GM18502 (cell line): ENCODE measurements around the gene SLC4A3.
"Not testable (repeated sequence)": the region's sequence is repeated elsewhere in the genome, so short reads cannot be mapped to it uniquely, and the experiment has no call there.

Source experiments
- ATAC-seq: cut with Tn5 transposase; IDR thresholded peaks from one replicate; pipeline ENCODE4 v1.9.1; 2021; ENCODE audit warnings: mild to moderate bottlenecking; ENCODE audit not compliant: unreplicated experiment, poor library complexity

SLC4A3 gene

DNA sequence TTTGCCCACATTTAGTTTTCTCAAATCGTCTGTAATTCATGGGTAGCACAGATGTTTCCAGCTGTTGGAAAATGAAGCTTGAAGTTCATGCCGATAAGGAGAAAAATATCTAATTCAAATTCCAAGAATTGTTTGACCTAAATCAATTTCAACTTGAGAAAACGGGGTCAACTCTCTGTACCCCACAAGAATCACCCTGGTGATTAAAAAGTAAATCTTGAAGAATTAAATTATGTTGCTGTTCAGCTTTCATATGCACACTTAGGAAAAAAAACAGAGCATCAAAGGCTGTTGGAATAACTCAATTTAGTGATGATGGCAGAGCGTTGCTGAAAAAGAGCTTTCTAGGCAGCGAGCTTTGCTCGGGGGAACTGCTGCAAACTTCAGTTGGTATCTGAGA lies 43.0 kb downstream of the SLC4A3 start:
- ATAC-seq, result no peak

DNA sequence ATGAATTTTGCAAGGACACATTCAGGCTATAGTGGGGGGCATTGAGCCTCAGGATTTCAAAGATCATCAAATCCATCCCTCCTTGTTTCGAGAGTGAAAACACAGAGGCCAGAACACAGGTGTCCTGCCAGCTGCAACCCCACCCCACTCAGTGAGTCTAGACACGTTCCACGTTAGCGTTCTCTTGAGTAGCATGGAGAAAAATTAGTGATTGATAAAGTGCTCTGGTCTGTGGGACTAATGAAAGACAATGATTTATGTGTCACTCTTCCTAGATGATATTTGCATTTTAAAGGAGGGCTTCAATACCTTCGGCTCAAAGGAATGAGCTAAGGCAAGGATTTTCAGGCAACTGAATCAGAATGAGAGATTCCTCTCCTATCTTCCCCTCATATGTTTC lies 43.8 kb downstream of the SLC4A3 start:
- ATAC-seq, result no peak

DNA sequence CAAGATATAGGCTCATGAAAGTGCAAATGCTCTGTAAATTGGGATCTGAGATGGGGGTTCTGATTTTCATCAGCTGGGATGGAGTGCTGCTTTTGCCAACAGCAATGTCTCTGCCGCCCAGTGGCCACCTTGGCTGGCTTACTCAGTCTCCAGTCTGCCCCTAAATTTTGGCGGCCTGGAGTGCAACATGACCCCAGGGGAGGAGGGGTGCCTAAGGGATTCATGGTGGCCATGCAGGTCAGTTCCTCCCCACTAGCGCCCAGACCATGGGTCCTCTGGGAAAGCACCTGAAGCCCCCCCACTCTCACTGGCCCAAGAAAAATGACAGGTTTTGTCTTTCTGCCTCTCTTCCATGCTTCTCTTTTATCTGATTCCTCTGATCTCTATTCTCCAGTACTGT lies 45.0 kb downstream of the SLC4A3 start:
- no peak for ATAC-seq

DNA sequence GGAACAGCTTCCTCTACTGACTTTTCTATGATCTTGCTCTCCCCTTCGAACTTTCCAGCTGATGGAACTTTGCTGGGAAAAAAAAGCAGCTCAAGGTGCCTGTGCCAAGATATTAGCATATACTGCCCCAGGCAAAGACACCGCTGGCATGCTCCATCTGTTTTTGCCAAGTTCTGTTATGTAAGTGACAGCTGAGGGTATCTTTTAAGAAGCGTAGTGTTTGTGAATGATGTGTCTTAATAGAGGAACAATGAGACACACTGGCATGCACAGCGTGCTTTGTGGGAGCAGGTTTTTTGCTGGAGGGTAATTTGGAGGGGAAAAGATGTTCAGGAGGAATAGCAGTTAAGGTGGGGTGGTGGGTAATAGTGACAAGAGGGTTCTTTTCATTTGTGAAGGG lies 47.8 kb downstream of the SLC4A3 start:
- no peak for ATAC-seq

DNA sequence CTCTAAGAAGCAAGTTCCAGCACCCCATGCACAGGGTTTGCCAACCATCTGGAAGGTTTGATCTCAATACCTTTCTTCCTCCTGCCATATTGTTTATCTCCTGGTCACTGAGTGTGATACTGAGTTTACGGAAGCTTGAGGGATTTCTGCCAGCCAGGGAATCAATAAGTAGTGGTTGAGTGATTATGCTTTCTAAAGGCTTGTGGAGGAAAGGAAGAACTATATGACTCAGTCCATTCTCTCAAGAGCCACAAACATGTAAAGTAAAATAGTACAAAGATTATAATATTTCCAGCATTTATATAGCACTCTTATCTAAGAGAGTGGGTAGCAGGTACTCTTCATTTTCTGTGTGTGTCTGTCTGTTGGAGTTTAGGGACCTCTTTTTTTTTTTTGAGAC lies 49.2 kb downstream of the SLC4A3 start:
- ATAC-seq, result no peak

DNA sequence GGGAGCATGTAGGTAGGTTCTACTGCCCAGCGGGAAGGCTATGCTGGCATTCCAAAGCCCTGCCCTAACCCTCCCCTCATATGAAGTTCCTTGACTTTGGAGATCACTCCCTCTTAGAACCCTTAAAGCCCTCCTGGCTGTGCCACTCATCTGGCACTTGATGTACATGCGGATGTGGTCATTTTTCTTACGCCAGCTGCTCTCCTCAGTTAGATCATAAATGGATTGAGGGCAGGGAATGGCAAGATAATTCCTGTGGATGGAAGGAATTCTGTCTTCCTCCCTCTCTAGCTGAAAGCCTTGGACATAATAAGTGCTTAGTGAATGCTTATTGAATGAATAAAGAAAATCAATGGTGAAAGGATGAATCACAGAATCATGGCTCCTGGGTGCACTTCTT lies 51.6 kb downstream of the SLC4A3 start:
- no peak for ATAC-seq

DNA sequence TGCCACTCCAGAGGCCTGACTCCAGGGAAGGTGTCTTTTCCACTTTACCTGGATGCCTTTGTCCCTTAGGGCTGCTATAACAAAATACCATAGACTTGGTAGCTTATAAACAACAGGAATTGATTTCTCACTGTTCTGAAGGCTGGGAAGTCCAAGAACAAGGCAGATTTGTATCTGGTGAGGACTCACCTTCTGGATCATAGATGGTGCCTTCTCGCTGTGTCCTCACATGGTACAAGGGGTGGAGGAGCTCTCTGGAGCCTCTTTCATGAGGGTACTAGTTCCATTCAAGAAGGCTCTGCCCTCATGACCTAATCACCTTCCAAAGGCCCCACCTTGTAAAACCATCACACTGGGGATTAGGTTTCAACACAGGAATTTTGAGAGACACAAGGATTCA lies 52.1 kb downstream of the SLC4A3 start:
- no peak for ATAC-seq

DNA sequence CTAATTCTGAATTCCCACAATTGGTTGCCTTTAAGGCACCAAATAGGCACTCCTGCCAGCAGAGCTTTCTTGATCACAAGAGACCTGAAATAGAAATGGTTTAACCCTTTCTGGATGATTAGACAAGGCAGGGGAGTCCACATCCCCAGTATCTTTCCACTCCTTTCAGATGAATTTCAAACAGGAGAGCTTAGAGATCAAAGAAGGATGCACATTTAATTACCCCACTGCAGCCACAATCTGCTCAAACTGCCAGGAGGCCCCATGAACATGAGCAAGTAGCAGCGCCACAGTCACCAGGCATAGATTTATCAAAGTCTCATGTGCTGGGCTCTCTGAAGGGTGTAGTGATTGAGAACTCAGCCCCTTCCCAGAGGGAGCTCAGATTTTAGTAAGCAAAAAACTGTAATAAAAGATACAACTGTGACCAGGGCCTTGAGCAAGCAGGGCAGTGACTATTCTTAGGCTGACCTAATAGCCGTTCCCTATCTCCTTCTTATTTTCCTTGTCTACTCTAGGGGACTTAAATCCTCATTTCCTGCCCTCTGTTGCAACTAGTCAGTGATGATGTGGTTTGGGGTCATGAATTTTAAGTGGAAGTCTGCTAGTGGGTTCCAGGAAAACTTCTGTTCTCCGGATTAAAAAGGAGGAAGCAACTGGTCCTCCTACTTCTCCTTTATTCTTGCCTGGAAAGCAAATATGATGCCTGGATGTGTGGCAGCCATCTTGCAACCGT lies 53.7 kb downstream of the SLC4A3 start:
- ATAC-seq, result no peak

DNA sequence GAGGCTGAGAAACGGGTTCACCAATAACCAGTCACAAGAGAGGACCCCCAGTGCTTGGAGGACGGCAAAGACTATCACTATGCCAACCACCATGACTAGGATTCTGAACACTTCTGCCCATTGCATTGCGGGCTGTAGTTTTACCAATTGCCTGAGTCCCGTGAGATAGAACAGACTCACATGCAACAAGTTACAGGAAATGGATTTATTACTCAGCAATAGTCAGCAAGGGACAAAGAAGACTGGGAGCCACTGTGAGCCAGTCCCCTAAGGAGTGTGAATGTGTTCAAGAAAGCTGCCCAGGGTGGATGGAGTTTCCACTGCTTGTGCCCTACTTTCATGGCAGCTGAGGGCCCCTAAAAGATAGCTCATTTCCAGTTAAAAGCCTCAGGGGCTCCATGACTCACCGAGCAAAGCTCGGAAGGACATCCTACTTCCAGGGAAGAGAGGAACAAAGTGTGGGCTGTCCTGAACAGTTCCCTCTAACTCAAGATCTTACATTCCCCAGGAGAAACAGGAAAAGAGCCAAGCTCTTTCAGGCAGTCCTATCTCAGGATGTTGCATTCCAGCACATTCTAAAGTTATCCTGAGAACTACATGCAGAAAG lies 54.4 kb downstream of the SLC4A3 start:
- no peak for ATAC-seq

DNA sequence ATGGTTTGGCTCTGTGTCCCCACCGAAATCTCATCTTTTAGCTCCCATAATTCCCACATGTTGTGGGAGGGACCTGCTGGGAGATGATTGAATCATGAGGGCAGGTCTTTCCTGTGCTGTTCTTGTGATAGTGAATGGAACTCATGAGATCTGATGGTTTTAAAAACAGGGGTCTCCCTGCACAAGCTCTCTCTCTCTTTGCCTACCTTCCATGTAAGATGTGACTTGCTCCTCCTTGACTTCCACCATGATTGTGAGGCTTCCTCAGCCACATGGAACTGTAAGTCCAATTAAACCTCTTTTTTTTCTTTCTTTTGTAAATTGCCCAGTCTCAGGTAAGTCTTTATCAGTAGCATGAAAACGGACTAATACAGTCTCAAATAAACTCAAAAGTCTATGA lies 56.0 kb downstream of the SLC4A3 start:
- ATAC-seq, result not testable (repeated sequence)

DNA sequence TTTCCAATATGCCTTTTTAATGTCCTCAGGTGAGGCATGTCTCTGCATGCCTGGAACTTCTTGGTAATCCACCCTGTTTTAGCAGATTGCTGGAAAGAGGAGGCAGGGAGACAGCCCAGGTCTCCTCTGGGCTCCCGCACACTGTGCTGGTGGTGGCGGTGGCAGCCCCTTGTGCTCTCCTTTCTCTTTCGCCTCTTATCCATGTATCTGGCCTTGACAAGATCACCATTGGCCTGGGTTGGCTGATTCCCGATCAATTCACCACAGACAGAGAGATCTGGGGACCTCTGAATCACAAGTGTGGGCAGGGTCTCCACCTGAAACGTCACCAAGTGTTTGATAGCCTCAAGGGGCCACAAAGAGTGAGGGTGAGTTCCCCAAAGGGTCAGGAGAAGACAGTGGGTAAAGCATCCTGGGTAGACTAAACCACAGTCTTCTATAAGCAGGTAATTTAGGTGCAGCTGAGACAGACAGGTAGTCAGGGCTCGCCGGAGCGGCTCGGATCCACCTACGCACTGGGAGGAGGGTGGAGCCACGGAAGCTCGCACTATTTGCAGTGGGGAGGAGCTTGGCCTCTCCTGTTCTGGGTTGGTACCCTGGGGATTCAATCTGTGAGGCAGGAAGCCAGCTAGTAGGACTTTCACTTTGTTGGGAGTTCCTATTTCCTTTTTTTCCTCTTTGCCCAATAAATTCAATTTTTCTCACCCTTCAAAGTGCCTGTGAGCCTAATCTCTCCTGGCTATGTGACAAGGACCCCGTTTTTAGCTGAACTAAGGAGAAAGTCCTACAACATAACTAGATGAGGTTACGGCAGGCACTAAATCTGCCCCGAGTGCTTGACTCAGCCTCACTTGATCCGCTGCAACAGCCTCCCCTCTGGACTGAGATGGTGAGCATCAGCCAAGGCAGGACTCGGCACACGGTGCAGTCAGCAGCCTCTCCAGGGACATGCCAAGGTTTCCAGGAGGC lies 57.6 kb downstream of the SLC4A3 start:
- ATAC-seq, result peak; percentile 99

DNA sequence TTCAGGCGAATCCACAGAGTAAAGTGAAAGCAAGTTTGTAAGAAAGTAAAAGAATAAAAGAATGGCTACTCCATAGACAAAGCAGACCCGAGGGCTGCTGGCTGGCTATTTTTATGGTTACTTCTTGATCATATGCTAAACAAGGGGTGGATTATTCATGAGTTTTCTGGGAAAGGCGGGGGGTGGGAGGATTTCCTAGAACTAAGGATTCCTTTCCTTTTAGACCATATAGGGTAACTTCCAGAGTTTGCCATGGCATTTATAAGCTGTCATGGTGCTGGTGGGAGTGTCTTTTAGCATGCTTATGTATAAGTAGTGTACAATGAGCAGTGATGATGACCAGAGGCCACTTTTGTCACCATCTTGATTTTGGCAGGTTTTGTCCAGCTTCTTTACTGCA lies 59.8 kb downstream of the SLC4A3 start:
- no peak for ATAC-seq

DNA sequence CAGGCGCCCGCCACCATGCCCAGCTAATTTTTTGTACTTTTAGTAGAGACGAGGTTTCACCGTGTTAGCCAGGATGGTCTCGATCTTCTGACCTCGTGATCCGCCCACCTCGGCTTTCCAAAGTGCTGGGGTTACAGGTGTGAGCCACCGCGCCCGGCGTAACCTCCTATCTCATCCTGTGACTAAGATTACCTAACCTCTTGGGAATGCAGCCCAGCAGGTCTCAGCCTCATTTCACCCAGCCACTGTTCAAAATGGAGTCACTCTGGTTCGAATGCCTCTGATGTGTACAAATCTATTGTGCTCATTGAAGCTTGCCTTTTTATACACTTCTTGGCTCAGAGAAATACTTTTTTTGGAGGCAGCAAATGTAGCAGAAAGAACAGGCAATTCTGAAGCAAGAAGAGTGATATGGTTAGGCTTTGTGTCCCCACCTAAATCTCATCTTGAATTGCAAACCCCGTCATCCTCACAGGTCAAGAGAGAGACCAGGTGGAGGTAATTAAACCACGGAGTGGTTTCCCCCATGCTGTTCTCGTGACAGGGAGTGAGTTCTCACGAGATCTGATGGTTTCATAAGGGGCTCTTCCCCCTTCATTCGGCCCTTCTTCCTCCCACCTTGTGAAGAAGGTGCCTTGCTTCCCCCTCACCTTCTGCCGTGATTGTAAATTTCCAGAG lies 60.6 kb downstream of the SLC4A3 start:
- no peak for ATAC-seq

DNA sequence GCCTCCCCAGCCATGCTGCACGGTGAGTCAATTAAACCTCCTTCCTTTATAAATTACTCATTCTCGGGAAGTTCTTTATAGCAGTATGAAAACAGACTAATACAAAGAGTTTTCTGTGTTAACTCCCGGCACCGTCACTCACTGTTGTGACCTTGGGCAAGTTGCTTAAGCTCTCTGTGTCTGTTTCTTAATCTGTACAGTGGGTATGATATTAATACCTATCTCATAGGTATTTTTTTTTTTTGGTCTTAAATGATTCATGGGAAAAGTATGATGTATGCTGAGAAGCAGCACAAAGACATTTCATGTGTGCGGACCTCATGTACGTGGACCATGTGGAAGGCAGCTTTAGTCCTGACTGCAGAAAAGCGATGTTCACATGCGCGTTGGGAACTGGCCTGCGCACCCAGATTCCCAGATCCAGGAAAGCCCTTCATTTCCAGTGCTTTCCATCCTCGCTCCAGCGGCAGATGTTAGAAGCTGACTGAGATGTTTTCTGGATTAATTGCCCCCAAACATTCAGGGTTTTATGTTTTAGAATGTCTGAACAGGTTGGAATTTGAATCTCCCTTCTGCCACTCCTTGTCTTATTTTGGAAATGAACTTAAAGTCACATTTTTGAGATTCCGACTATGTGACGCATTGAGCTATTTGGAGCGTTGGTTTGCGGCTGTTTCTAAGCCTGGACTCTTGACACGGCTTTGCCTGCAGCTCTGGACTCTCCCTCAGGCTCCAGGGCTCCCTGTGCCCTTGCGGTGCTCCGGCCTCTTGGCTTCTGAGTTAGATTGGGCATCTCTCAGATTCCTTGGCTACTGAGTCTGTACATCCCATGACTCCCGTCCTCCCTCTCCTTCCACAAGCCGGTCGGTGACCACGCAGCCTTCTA lies 61.4 kb downstream of the SLC4A3 start:
- no peak for ATAC-seq

DNA sequence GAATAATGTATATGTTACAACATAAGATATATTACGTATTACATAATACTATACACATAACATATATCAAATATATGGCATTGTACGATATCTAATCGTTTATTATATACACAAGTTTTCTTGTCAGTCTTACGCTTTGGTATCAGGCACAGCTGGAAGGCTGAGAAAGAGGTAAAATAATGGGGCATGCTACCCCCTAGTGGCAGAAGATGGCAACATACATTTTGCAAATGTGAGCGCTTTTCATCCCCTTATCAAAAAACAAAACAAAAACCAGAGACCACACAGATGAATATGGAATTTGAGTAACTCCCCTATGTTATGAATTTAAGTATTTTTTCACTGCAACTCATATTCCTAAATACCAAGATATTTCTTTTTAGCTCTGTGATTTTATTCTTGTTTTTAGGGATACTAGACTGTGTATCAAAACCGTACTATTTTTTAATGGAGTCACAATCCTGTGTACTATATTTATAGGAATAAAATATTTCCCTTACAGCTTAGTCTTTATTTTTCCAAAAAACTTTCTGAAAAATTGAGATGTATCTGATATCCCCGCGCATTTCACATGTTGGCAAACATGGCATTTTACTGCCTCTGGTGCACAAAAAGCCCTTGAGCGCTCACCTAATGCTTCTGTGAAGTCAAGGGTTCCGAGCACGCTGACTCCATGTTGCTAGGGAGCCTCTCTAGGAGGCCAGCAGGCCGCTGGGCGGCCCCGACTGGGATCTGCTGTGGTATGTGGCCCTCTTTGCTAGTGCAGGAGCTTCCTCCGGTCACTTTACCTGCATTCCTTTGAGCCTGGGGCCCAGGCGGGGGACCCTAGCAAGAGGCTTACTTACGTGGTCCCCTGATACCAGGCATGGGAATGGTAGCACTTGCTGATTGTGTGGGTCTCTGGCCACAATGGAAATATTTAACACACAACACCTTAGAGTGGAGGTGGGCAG lies 62.5 kb downstream of the SLC4A3 start:
- peak; percentile 41 for ATAC-seq

DNA sequence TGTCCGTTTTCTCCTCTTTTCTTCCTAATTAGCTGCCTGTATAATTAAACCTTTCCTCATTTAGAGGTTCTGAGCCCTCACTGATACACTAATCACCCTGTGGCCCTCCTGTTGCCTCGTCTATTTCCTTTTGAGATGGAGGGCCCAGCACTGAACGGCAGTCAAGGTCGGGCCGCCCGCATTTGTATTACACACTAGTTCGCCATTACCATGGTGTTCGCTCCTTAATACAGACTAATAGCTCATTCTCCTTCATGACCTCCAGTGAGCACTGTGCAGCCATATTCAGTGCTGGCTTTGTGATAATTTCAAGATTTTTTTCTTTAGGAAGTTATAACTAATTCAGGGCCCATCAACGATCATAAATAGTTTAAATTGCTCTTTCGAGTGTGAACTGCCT lies 64.1 kb downstream of the SLC4A3 start:
- no peak for ATAC-seq
